Activated CD8-positive, alpha-beta memory T cell treated with anti-CD3 and anti-CD28 coated beads, Interleukin-2, amount 50 U/mL, for 4 hours (primary cell): Measurements from ENCODE around the gene PIEZO1.
"Not testable (repeated sequence)": the region's sequence is repeated elsewhere in the genome, so short reads cannot be mapped to it uniquely, and the experiment has no call there.

Experiments
- DNase-seq: peaks from one replicate; pipeline ENCODE4 v3.0.0-alpha.2; 2020

The PIEZO1 gene

GRCh38 chr16:88681709-88682451 lies 103.1 kb downstream of the PIEZO1 start:
- DNase-seq: peak; percentile 59

- DNase-seq: peak; percentile 44
Observed at GRCh38 chr16:88681084-88681680, 103.8 kb downstream of the PIEZO1 start.

GRCh38 chr16:88680554-88681083 lies 104.4 kb downstream of the PIEZO1 start:
- DNase-seq: no peak

GRCh38 chr16:88678224-88678979 lies 106.6 kb downstream of the PIEZO1 start:
- no peak for DNase-seq

- DNase-seq: no peak
Observed at GRCh38 chr16:88677721-88678120, 107.3 kb downstream of the PIEZO1 start.

- no peak for DNase-seq
Observed at GRCh38 chr16:88676502-88677242, 108.3 kb downstream of the PIEZO1 start.

- no peak for DNase-seq
Observed at GRCh38 chr16:88673716-88674379, 111.2 kb downstream of the PIEZO1 start.

- DNase-seq: no peak
Observed at GRCh38 chr16:88672776-88673175, 112.2 kb downstream of the PIEZO1 start.

- DNase-seq: no peak
Observed at GRCh38 chr16:88671806-88672205, 113.2 kb downstream of the PIEZO1 start.

- DNase-seq: no peak
Observed at GRCh38 chr16:88669980-88670379, 115.0 kb downstream of the PIEZO1 start.

GRCh38 chr16:88669493-88669892 lies 115.5 kb downstream of the PIEZO1 start:
- DNase-seq: not testable (repeated sequence)

GRCh38 chr16:88667461-88667860 lies 117.6 kb downstream of the PIEZO1 start:
- no peak for DNase-seq

GRCh38 chr16:88665570-88665969 lies 119.5 kb downstream of the PIEZO1 start:
- no peak for DNase-seq
